K562 (cell line): ENCODE data around the gene NR3C1. TPM values are rescaled to one million over a fixed set of nuclear protein-coding genes. Genes with fewer than 3 reads are reported as not detected.

ENCODE experiments used
- ATAC-seq: fragments of 200-7000 bp; cut with Tn5 transposase; 3 replicates; pipeline ENCODE4 v1.9.1; 2020; ENCODE audit warnings: moderate library complexity
- BruUV-seq: library from RNA; stranded (reverse); fragments of 400-500 nt; replicated peaks from 2 replicates; lab custom pipeline; 2021; lab: Mats Ljungman, UMichigan
- CTCF ChIA-PET: fragments of 300-600 bp; formaldehyde crosslinking; extraction: SDS; loops from one replicate; lab custom pipeline; 2021; ENCODE audit warnings: low intra/inter-chr PET ratio; lab: Yijun Ruan, JAX
- POLR2A ChIA-PET: fragments of 300-600, 350-650 bp; sonication (Branson Sonifier 250); formaldehyde crosslinking; extraction: SDS; loops from one replicate; lab custom pipeline; 2021; ENCODE audit warnings: antibody characterized with exemption, inconsistent platforms; lab: Yijun Ruan, JAX
- DNase-seq, 4 experiments: peaks; one replicate each; pipeline versions ENCODE4 v3.0.0 to v3.0.0-alpha.2; 2011 to 2018; ENCODE audit warnings: low spot score in 3 of 4, mixed read lengths in 3 of 4; ENCODE audit errors: extremely low read depth in 1 of 4
- FAIRE-seq: peaks from 2 replicates; lab custom pipeline; 2011; peaks lifted over from hg19 to GRCh38; lab: Jason Lieb, UNC
- H2AFZ ChIP-seq: 2 replicates; pipeline ENCODE4 v1.6.0; 2011; ENCODE audit warnings: low read depth, low read length, control low read depth, inconsistent platforms
- H3K27ac ChIP-seq: fragments of 200-600 bp; 3 replicates; pipeline ENCODE4 v1.8.0; 2011; ENCODE audit warnings: low read depth, mild to moderate bottlenecking, control low read depth, inconsistent platforms, low read length, moderate library complexity, mixed read lengths; ENCODE audit errors: extremely low read depth
- H3K27me3 ChIP-seq, 2 experiments: fragments of 300-600 bp in 1 of 2; 2 replicates in 1 of 2; 3 replicates in 1 of 2; pipeline versions ENCODE4 v1.6.0 to v1.8.0; 2011; ENCODE audit warnings: inconsistent platforms in 2 of 2, low read length in 2 of 2, mild to moderate bottlenecking in 1 of 2, mixed read lengths in 1 of 2, moderate library complexity in 1 of 2; ENCODE audit not compliant: control insufficient read depth in 2 of 2, insufficient read depth in 2 of 2
- H3K36me3 ChIP-seq: fragments of 300-600 bp; 3 replicates; pipeline ENCODE4 v1.8.0; 2011; ENCODE audit warnings: mild to moderate bottlenecking, low read length, inconsistent platforms; ENCODE audit not compliant: control insufficient read depth, insufficient read depth
- H3K4me1 ChIP-seq, 2 experiments: fragments of 200-600 bp in 1 of 2; replicated peaks in 1 of 2; 2 replicates in 1 of 2; 3 replicates in 1 of 2; pipeline versions ENCODE4 v1.5.1 to v1.8.0; 2011; ENCODE audit warnings: inconsistent platforms in 2 of 2, low read length in 2 of 2, mild to moderate bottlenecking in 1 of 2, mixed read lengths in 1 of 2, moderate library complexity in 1 of 2; ENCODE audit not compliant: control insufficient read depth in 2 of 2, insufficient read depth in 2 of 2
- H3K4me2 ChIP-seq: 2 replicates; pipeline ENCODE4 v1.6.1; 2011; ENCODE audit warnings: low read length, control low read depth, inconsistent platforms, mixed read lengths; ENCODE audit not compliant: insufficient read depth
- H3K4me3 ChIP-seq: fragments of 200-600 bp; sonication (generic), shearing (Covaris generic); 2 replicates; pipeline ENCODE4 v1.5.1; 2016; ENCODE audit warnings: control low read depth, inconsistent platforms
- H3K79me2 ChIP-seq: fragments of 200-600 bp; 3 replicates; pipeline ENCODE4 v1.8.0; 2011; ENCODE audit warnings: low read length, inconsistent platforms; ENCODE audit not compliant: control insufficient read depth, insufficient read depth
- H3K9ac ChIP-seq, 2 experiments: 2 replicates each; pipeline versions ENCODE4 v1.6.0 to v1.6.1; 2011; ENCODE audit warnings: low read depth in 2 of 2, low read length in 2 of 2, control low read depth in 1 of 2, inconsistent platforms in 1 of 2, mild to moderate bottlenecking in 1 of 2, mixed read lengths in 1 of 2; ENCODE audit not compliant: insufficient read depth in 1 of 2
- H3K9me1 ChIP-seq: one replicate; pipeline ENCODE4 v1.6.0; 2011; ENCODE audit warnings: inconsistent platforms, mild to moderate bottlenecking, low read length, moderate library complexity; ENCODE audit not compliant: control insufficient read depth, insufficient read depth
- H3K9me3 ChIP-seq: replicated peaks from 2 replicates; pipeline ENCODE4 v1.5.1; 2011; ENCODE audit warnings: low read depth, low read length, inconsistent platforms; ENCODE audit not compliant: control insufficient read depth, insufficient read depth
- H4K20me1 ChIP-seq: replicated peaks from 2 replicates; pipeline ENCODE4 v1.6.1; 2011; ENCODE audit warnings: low read length, inconsistent platforms, mixed read lengths; ENCODE audit not compliant: control insufficient read depth, insufficient read depth
- GATAD2B ChIP-seq: fragments of 450-650 bp; IDR thresholded peaks from 2 replicates; pipeline ENCODE4 v1.6.1; 2017; ENCODE audit warnings: mild to moderate bottlenecking, borderline replicate concordance
- MEIS2 ChIP-seq: fragments of 450-650 bp; IDR thresholded peaks from 2 replicates; pipeline ENCODE4 v1.6.1; 2014; ENCODE audit warnings: mild to moderate bottlenecking; ENCODE audit not compliant: partially characterized antibody
- PBX2 ChIP-seq, 2 experiments: IDR thresholded peaks in 1 of 2; conservative IDR thresholded peaks in 1 of 2; 2 replicates each; pipeline ENCODE4 v1.6.1; 2016; ENCODE audit warnings: low read depth in 2 of 2, mild to moderate bottlenecking in 1 of 2, missing compliant biosample characterization in 1 of 2, missing genetic modification characterization in 1 of 2, moderate library complexity in 1 of 2
- WGBS: fragments of 100-300 bp; shearing (Covaris generic); methylation state at CpG from one replicate; pipeline ENCODE4 v1.1.6; 2016; ENCODE audit warnings: low coverage, mixed read lengths; ENCODE audit not compliant: insufficient coverage; ENCODE audit errors: missing lambda C conversion rate; 5-methylcytosine and 5-hydroxymethylcytosine counted together
- in situ Hi-C: fragments of 300-500 bp; cut with MboI; formaldehyde crosslinking; loops from 4 replicates; pipeline ENCODE4 v1.15.0; 2018; ENCODE audit warnings: inconsistent platforms, mixed read lengths
- intact Hi-C: fragments of 100-400 bp; cut with micrococcal nuclease; formaldehyde crosslinking; loops from 2 replicates; pipeline ENCODE4 v1.14.2; 2022
- polyA plus RNA-seq, 8 experiments: library from polyadenylated mRNA; depleted of rRNA in 4 of 8; stranded (reverse) in 5 of 8; unstranded in 3 of 8; fragments of >200 nt; fragmentation: Nextera tagmentation in 2 of 8; fragmentation: Illumina TruSeq in 1 of 8; extraction: Ambion mirVana in 2 of 8; extraction: Trizol in 1 of 8; gene quantifications; 2 replicates each; pipeline versions ENCODE4 v1.2.1 to v1.2.3, GENCODE V29; 2011 to 2014; ENCODE audit warnings: inconsistent platforms in 1 of 8, missing spikeins in 1 of 8
- total RNA-seq, 7 experiments: library from RNA; depleted of rRNA in 6 of 7; stranded (reverse); fragments of >200 nt in 6 of 7; fragmentation: Illumina TruSeq in 2 of 7; extraction: Trizol in 2 of 7; gene quantifications; 2 replicates each; pipeline versions ENCODE4 v1.2.1 to v1.2.3, GENCODE V29; 2011 to 2021; ENCODE audit warnings: low replicate concordance in 1 of 7

Gene NR3C1
- total and polyA plus RNA-seq, 9 of the 15 experiments (the other 6 are each of a cell fraction or from before 2014, with no cell fraction given): 8.2 to 36.0 (median 15.0) TPM

GRCh38 chr5:143393524-143393923, 10.0 kb downstream of the NR3C1 start:
- no peaks in the 10 kb centered on the region for H3K27me3 ChIP-seq
- no peaks in the 10 kb centered on the region for H3K9me1 ChIP-seq
- no peak overlapping the region for H3K9ac ChIP-seq
- H3K9me3 ChIP-seq: no peaks in the 10 kb centered on the region
- H3K36me3 ChIP-seq: peaks cover under 1% of the 10 kb centered on the region; the same call in 1 of the 3 replicates
- no peak overlapping the region for H2AFZ ChIP-seq
- intact Hi-C loops: no loop called here
- WGBS: 38% methylated on average over 1 of the region's 1 CpG
- no peak overlapping the region for H3K4me2 ChIP-seq
- no peaks in the 10 kb centered on the region for H3K4me1 ChIP-seq
- ATAC-seq: no peak
- H3K4me3 ChIP-seq: no peak overlapping the region
- no peak overlapping the region for H3K27ac ChIP-seq
- POLR2A ChIA-PET: no interaction called here
- no peak for DNase-seq
- in situ Hi-C loops: no loop called here
- FAIRE-seq: no peak
- no peak for TF ChIP-seq PBX2 (CRISPR knock-in tag; IDR thresholded peaks at IDR 0.05; ENCODE audit: low read depth)
- peak; percentile 38 for TF ChIP-seq PBX2 (tag; conservative IDR thresholded peaks at IDR 0.05; ENCODE audit: low read depth)
- TF ChIP-seq GATAD2B: no peak
- peak; percentile 29 for TF ChIP-seq MEIS2
- peaks cover 2% of the 10 kb centered on the region; the same call in 1 of the 2 replicates for H4K20me1 ChIP-seq
- CTCF ChIA-PET: no interaction called here
- H3K79me2 ChIP-seq: peaks cover 98% of the 10 kb centered on the region
- BruUV-seq: no TSS peak
